Ishikawa (cell line): ENCODE results near the gene ARHGEF5.

ENCODE experiments used
- CREB1 ChIP-seq: IDR thresholded peaks from 2 replicates; pipeline ENCODE4 v1.6.1; 2012; ENCODE audit warnings: low read depth
- EGR1 ChIP-seq: IDR thresholded peaks from 2 replicates; pipeline ENCODE4 v1.6.1; 2012
- EP300 ChIP-seq: IDR thresholded peaks from 2 replicates; pipeline ENCODE4 v1.6.1; 2012; ENCODE audit warnings: borderline replicate concordance
- FOXM1 ChIP-seq: IDR thresholded peaks from 2 replicates; pipeline ENCODE4 v1.6.1; 2012; ENCODE audit warnings: low read depth, borderline replicate concordance
- RAD21 ChIP-seq: IDR thresholded peaks from 2 replicates; pipeline ENCODE4 v1.6.1; 2012; ENCODE audit warnings: low read depth
- TAF1 ChIP-seq: IDR thresholded peaks from 2 replicates; pipeline ENCODE4 v1.6.1; 2012; ENCODE audit warnings: low read depth, mild to moderate bottlenecking
- TCF12 ChIP-seq: IDR thresholded peaks from 2 replicates; pipeline ENCODE4 v1.6.1; 2012; ENCODE audit warnings: low read depth
- TEAD4 ChIP-seq: IDR thresholded peaks from 2 replicates; pipeline ENCODE4 v1.6.1; 2012
- YY1 ChIP-seq: IDR thresholded peaks from 2 replicates; pipeline ENCODE4 v1.6.1; 2012; ENCODE audit warnings: low read depth
- TF ChIP-seq, protein P1 (sequence below): IDR thresholded peaks from 2 replicates; pipeline ENCODE4 v1.6.1; 2012; ENCODE audit warnings: low read depth, mild to moderate bottlenecking
- TF ChIP-seq, protein P2 (sequence below): IDR thresholded peaks from 2 replicates; pipeline ENCODE4 v1.6.1; 2012

DNA sequence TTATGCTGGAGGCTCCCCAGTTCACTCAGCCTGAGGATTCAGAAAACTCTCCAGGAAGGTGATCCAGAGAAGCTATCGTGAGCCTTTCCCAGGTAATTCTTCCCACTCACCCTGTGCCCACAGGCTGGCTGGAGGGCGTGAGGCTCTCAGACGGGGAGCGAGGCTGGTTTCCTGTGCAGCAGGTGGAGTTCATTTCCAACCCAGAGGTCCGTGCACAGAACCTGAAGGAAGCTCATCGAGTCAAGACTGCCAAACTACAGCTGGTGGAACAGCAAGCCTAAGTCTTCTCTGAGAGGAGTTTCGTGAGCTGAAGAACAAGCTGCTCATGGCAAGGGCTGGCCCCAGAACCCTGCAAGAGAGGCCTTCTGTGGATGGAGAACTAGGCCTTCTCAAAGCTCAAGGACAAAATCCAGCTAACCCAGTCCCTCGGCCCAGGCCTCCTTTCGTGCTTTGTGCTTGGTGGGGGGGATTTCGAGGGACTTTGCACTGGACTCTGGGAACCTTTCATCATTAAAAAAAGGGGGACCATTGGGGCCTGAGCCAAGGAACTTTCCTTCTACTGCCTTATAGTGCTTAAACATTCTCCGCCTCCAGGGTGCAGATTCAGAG lies 24.7 kb downstream of the ARHGEF5 start:
- no peak for TF ChIP-seq YY1
- TF ChIP-seq TCF12 = no peak
- no peak for TF ChIP-seq FOXM1
- TF ChIP-seq TAF1 = no peak
- TF ChIP-seq CREB1 = no peak
- TF ChIP-seq, protein P1, sequence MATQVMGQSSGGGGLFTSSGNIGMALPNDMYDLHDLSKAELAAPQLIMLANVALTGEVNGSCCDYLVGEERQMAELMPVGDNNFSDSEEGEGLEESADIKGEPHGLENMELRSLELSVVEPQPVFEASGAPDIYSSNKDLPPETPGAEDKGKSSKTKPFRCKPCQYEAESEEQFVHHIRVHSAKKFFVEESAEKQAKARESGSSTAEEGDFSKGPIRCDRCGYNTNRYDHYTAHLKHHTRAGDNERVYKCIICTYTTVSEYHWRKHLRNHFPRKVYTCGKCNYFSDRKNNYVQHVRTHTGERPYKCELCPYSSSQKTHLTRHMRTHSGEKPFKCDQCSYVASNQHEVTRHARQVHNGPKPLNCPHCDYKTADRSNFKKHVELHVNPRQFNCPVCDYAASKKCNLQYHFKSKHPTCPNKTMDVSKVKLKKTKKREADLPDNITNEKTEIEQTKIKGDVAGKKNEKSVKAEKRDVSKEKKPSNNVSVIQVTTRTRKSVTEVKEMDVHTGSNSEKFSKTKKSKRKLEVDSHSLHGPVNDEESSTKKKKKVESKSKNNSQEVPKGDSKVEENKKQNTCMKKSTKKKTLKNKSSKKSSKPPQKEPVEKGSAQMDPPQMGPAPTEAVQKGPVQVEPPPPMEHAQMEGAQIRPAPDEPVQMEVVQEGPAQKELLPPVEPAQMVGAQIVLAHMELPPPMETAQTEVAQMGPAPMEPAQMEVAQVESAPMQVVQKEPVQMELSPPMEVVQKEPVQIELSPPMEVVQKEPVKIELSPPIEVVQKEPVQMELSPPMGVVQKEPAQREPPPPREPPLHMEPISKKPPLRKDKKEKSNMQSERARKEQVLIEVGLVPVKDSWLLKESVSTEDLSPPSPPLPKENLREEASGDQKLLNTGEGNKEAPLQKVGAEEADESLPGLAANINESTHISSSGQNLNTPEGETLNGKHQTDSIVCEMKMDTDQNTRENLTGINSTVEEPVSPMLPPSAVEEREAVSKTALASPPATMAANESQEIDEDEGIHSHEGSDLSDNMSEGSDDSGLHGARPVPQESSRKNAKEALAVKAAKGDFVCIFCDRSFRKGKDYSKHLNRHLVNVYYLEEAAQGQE = no peak
- no peak for TF ChIP-seq RAD21
- TF ChIP-seq, protein P2, sequence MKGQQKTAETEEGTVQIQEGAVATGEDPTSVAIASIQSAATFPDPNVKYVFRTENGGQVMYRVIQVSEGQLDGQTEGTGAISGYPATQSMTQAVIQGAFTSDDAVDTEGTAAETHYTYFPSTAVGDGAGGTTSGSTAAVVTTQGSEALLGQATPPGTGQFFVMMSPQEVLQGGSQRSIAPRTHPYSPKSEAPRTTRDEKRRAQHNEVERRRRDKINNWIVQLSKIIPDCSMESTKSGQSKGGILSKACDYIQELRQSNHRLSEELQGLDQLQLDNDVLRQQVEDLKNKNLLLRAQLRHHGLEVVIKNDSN = no peak
- no peak for TF ChIP-seq EGR1
- TF ChIP-seq EP300 = no peak
- no peak for TF ChIP-seq TEAD4
